Smooth muscle cell (in vitro differentiated cells): ENCODE measurements around the gene NCS1. TPM values are rescaled to one million over a fixed set of nuclear protein-coding genes. Genes with fewer than 3 reads are reported as not detected.

Experiments used
- DNase-seq: peaks from one replicate; lab custom pipeline; 2025; ENCODE audit not compliant: unreplicated experiment; lab: John Stamatoyannopoulos, UW
- H2AFZ ChIP-seq: fragments of 200-600 bp; sonication (generic); 2 replicates; pipeline ENCODE4 v1.6.0; 2016; ENCODE audit warnings: antibody characterized with exemption, low read depth, mild to moderate bottlenecking
- H3F3A ChIP-seq: fragments of 200-600 bp; sonication (generic); 2 replicates; pipeline ENCODE4 v1.6.0; 2017; ENCODE audit warnings: antibody characterized with exemption, low read depth
- H3K27ac ChIP-seq: fragments of 200-600 bp; sonication (generic); 2 replicates; pipeline ENCODE4 v1.5.1; 2016; ENCODE audit warnings: low read depth, mild to moderate bottlenecking
- H3K27me3 ChIP-seq: fragments of 200-600 bp; sonication (generic); 2 replicates; pipeline ENCODE4 v1.6.1; 2016; ENCODE audit warnings: low read depth, mild to moderate bottlenecking
- H3K36me3 ChIP-seq: fragments of 200-600 bp; sonication (generic); 2 replicates; pipeline ENCODE4 v1.5.1; 2016; ENCODE audit warnings: low read depth
- H3K4me1 ChIP-seq: fragments of 200-600 bp; sonication (generic); 2 replicates; pipeline ENCODE4 v1.5.1; 2016; ENCODE audit warnings: low read depth
- H3K4me2 ChIP-seq: fragments of 200-600 bp; sonication (generic); 2 replicates; pipeline ENCODE4 v1.6.0; 2016; ENCODE audit warnings: mild to moderate bottlenecking
- H3K4me3 ChIP-seq: fragments of 200-600 bp; sonication (generic); 2 replicates; pipeline ENCODE4 v1.5.1; 2016; ENCODE audit warnings: mild to moderate bottlenecking
- H3K79me2 ChIP-seq: fragments of 200-600 bp; sonication (generic); 2 replicates; pipeline ENCODE4 v1.6.0; 2016; ENCODE audit warnings: low read depth, mild to moderate bottlenecking
- H3K9ac ChIP-seq: fragments of 200-600 bp; sonication (generic); 2 replicates; pipeline ENCODE4 v1.6.0; 2016; ENCODE audit warnings: low read depth
- H3K9me3 ChIP-seq: fragments of 200-600 bp; sonication (generic); replicated peaks from 2 replicates; pipeline ENCODE4 v1.5.1; 2016; ENCODE audit warnings: low read depth
- H4K20me1 ChIP-seq: fragments of 200-600 bp; sonication (generic); 2 replicates; pipeline ENCODE4 v1.6.0; 2016; ENCODE audit warnings: low read depth
- CTCF ChIP-seq: fragments of 200-600 bp; sonication (generic); IDR thresholded peaks from 2 replicates; pipeline ENCODE4 v1.5.1; 2017; ENCODE audit warnings: borderline replicate concordance, mild to moderate bottlenecking, antibody characterized with exemption; ENCODE audit not compliant: insufficient read depth, poor library complexity, severe bottlenecking
- WGBS: methylation state at CpG from one replicate; pipeline ENCODE4 v1.1.7; 2016; ENCODE audit warnings: low lambda C conversion rate; 5-methylcytosine and 5-hydroxymethylcytosine counted together
- polyA plus RNA-seq: library from polyadenylated mRNA; unstranded; fragments of >200 nt; fragmentation: Nextera tagmentation; extraction: Ambion mirVana; gene quantifications from 2 replicates; pipeline ENCODE4 v1.2.1, GENCODE V29; 2016
- total RNA-seq: library from RNA; depleted of rRNA; stranded (reverse); fragments of >200 nt; gene quantifications from 2 replicates; pipeline ENCODE4 v1.2.3, GENCODE V29; 2014

The NCS1 gene
- total and polyA plus RNA-seq, 2 experiments from 2014 or later, result 28.0 to 59.3 TPM

GRCh38 chr9:130236436-130236985 is 64.3 kb downstream of the NCS1 start:
- Histone ChIP-seq H3K36me3 (no peaks in the 10 kb centered on the region), H3K27me3 (no peaks in the 10 kb centered on the region), H4K20me1 (peaks cover 9% of the 10 kb centered on the region), H3K27ac (no peak overlapping the region), H3K4me2 (no peak overlapping the region), H2AFZ (no peak overlapping the region), H3K9ac (no peak overlapping the region), H3K79me2 (no peaks in the 10 kb centered on the region), H3K9me3 (no peaks in the 10 kb centered on the region), H3K4me1 (no peaks in the 10 kb centered on the region), H3F3A (no peaks in the 10 kb centered on the region), H3K4me3 (no peak overlapping the region)
- no peak for DNase-seq
- whole genome bisulfite sequencing, result 79% methylated on average over 10 of the region's 10 CpGs
- no peak for TF ChIP-seq CTCF

DNA sequence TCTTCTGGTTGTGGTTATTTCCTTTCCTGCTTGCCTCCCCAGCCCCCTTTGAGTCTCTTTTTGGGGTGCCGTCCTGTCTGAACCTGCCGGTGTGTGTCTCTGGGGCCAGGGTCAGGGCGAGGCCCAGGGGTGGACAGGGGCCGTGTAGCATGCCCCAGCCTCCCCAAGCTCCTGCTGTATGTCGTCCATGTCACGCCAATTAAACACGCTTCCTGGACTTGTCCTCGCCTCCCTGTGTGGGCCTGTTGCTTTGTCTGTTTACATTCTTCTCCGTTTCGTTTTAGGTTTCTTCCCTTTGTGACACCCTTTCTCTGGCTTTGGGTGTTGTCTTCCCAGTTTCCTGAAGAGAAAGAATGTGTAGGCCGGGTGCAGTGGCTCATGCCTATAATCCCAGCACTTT is 64.9 kb downstream of the NCS1 start:
- H3K4me1 ChIP-seq, result no peaks in the 10 kb centered on the region
- no peak overlapping the region for H3K4me2 ChIP-seq
- no peak overlapping the region for H3K9ac ChIP-seq
- no peaks in the 10 kb centered on the region for H3F3A ChIP-seq
- H3K9me3 ChIP-seq, result no peaks in the 10 kb centered on the region
- no peak for TF ChIP-seq CTCF
- no peak overlapping the region for H2AFZ ChIP-seq
- no peaks in the 10 kb centered on the region for H3K36me3 ChIP-seq
- no peak overlapping the region for H3K4me3 ChIP-seq
- DNase-seq, result no peak
- peaks cover 9% of the 10 kb centered on the region for H4K20me1 ChIP-seq
- no peaks in the 10 kb centered on the region for H3K79me2 ChIP-seq
- no peak overlapping the region for H3K27ac ChIP-seq
- whole genome bisulfite sequencing, result 88% methylated on average over 11 of the region's 11 CpGs
- H3K27me3 ChIP-seq, result no peaks in the 10 kb centered on the region

GRCh38 chr9:130237763-130238524 is 65.7 kb downstream of the NCS1 start:
- Histone ChIP-seq H3K4me3 (no peak overlapping the region), H3K9me3 (no peaks in the 10 kb centered on the region), H3K4me1 (peaks cover 3% of the 10 kb centered on the region), H4K20me1 (peaks cover 9% of the 10 kb centered on the region), H3F3A (no peaks in the 10 kb centered on the region), H3K79me2 (no peaks in the 10 kb centered on the region), H2AFZ (no peak overlapping the region), H3K27ac (no peak overlapping the region), H3K4me2 (no peak overlapping the region), H3K27me3 (no peaks in the 10 kb centered on the region), H3K36me3 (no peaks in the 10 kb centered on the region), H3K9ac (no peak overlapping the region)
- DNase-seq, result no peak
- no peak for TF ChIP-seq CTCF
- WGBS, result 91% methylated on average over 17 of the region's 17 CpGs

- Histone ChIP-seq H3K79me2 (no peaks in the 10 kb centered on the region), H3F3A (no peaks in the 10 kb centered on the region), H3K27ac (no peak overlapping the region), H3K27me3 (no peaks in the 10 kb centered on the region), H3K4me2 (no peak overlapping the region), H3K4me1 (peaks cover 3% of the 10 kb centered on the region), H4K20me1 (peaks cover 9% of the 10 kb centered on the region), H3K9me3 (no peaks in the 10 kb centered on the region), H3K4me3 (no peak overlapping the region), H3K36me3 (no peaks in the 10 kb centered on the region), H3K9ac (no peak overlapping the region), H2AFZ (no peak overlapping the region)
- TF ChIP-seq CTCF, result no peak
- no peak for DNase-seq
- WGBS, result 100% methylated on average over 3 of the region's 3 CpGs
Observed at GRCh38 chr9:130239363-130239695, 67.1 kb downstream of the NCS1 start.
